Stimulated activated CD8-positive, alpha-beta memory T cell treated with anti-CD3 and anti-CD28 coated beads, Interleukin-7, amount 100 ng/mL, for 1 hour (primary cell): ENCODE results near the gene GALNT15.

Experiments used
- DNase-seq, 2 donors: peaks; one replicate each; pipeline ENCODE4 v3.0.0-alpha.2; 2020; ENCODE audit warnings: low read depth in 2 of 2

Gene GALNT15

GRCh38 chr3:16252243-16252978, 77.9 kb downstream of the GALNT15 start:
- DNase-seq, result no peak

- DNase-seq, result no peak
These were observed 78.5 kb downstream of the GALNT15 start for GRCh38 chr3:16252988-16253387.

- no peak for DNase-seq
These were observed 79.1 kb downstream of the GALNT15 start for GRCh38 chr3:16253601-16254000.

GRCh38 chr3:16254916-16255315, 80.4 kb downstream of the GALNT15 start:
- no peak for DNase-seq

- no peak for DNase-seq
These were observed 80.8 kb downstream of the GALNT15 start for GRCh38 chr3:16255326-16255725.

- no peak for DNase-seq
These were observed 81.2 kb downstream of the GALNT15 start for GRCh38 chr3:16255726-16256125.

GRCh38 chr3:16257309-16257708, 82.8 kb downstream of the GALNT15 start:
- DNase-seq, result no peak

- no peak for DNase-seq
These were observed 83.7 kb downstream of the GALNT15 start for GRCh38 chr3:16258177-16258576.

- DNase-seq, result no peak
These were observed 84.4 kb downstream of the GALNT15 start for GRCh38 chr3:16258866-16259265.

GRCh38 chr3:16260046-16260445, 85.6 kb downstream of the GALNT15 start:
- no peak for DNase-seq

- DNase-seq, result no peak
These were observed 87.7 kb downstream of the GALNT15 start for GRCh38 chr3:16262174-16262573.

- DNase-seq, result no peak
These were observed 89.8 kb downstream of the GALNT15 start for GRCh38 chr3:16264174-16264707.

GRCh38 chr3:16264708-16265454, 90.4 kb downstream of the GALNT15 start, which contains the start of the genes DPH3 and OXNAD1:
Gene DPH3, minus strand, starts transcription at chr3:16264943. Its CDS starts 67 bp downstream, at chr3:16264876.
Gene OXNAD1, plus strand, starts transcription at chr3:16265212. Its CDS starts 5,741 bp downstream, at chr3:16270953.
- DNase-seq, result peak; percentile 95 to 98

- no peak for DNase-seq
These were observed 90.9 kb downstream of the GALNT15 start for GRCh38 chr3:16265455-16265786.

- DNase-seq, result no peak
These were observed 92.2 kb downstream of the GALNT15 start for GRCh38 chr3:16266714-16267113.

- DNase-seq, result no peak
These were observed 96.4 kb downstream of the GALNT15 start for GRCh38 chr3:16270855-16271254.

- DNase-seq, result no peak
These were observed 98.1 kb downstream of the GALNT15 start for GRCh38 chr3:16272588-16272987.

GRCh38 chr3:16273867-16274266, 99.4 kb downstream of the GALNT15 start:
- DNase-seq, result no peak

GRCh38 chr3:16277471-16277870, 103.0 kb downstream of the GALNT15 start:
- DNase-seq, result no peak

GRCh38 chr3:16279010-16279801, 104.7 kb downstream of the GALNT15 start:
- no peak for DNase-seq

GRCh38 chr3:16280671-16281070, 106.2 kb downstream of the GALNT15 start:
- no peak for DNase-seq
